ENCODE data around the gene TMEM94. TPM values are rescaled to one million over a fixed set of nuclear protein-coding genes. Genes with fewer than 3 reads are reported as not detected.

Gene TMEM94
- total and polyA plus RNA-seq, 2 of the 13 experiments (the other 11 are each of a cell fraction or from before 2014, with no cell fraction given), result 32.6 to 134 TPM

GRCh38 chr17:75459590-75460267 lies 3.3 kb downstream of the TMEM94 start (continued):
- TF ChIP-seq ZNF609 (CRISPR knock-in tag; IDR thresholded peaks at IDR 0.05; ENCODE audit: borderline replicate concordance), result 0 out of 2 replicates have a peak, but pooled peaks have one; percentile 33
- TF ChIP-seq FOXO4 (CRISPR knock-in tag; conservative IDR thresholded peaks at IDR 0.05), result no peak
- TF ChIP-seq ARID3A (IDR thresholded peaks at IDR 0.05; ENCODE audit: low read depth, low read length), result no peak; the same call in 1 of the 2 replicates
- TF ChIP-seq MEIS1 (CRISPR knock-in tag; IDR thresholded peaks at IDR 0.05; ENCODE audit: borderline replicate concordance), result no peak
- TF ChIP-seq RFX3 (CRISPR knock-in tag; IDR thresholded peaks at IDR 0.05), result no peak
- TF ChIP-seq MNT (IDR thresholded peaks at IDR 0.05), result peak; percentile 82
- no peak for TF ChIP-seq ZUFSP (CRISPR knock-in tag; IDR thresholded peaks at IDR 0.05; ENCODE audit: borderline replicate concordance)
- TF ChIP-seq ZNF136 (CRISPR knock-in tag; IDR thresholded peaks at IDR 0.05; ENCODE audit: low read depth), result peak; percentile 64; the same call in 1 of the 2 replicates
- peak; percentile 73 for TF ChIP-seq MEF2D (CRISPR knock-in tag; IDR thresholded peaks at IDR 0.05)
- peak; percentile 95 for TF ChIP-seq FOXK1 (CRISPR knock-in tag; IDR thresholded peaks at IDR 0.05; ENCODE audit: borderline replicate concordance, low read depth)
- TF ChIP-seq MBNL3 (CRISPR knock-in tag; conservative IDR thresholded peaks at IDR 0.05), result no peak
- no peak for TF ChIP-seq TRIM24 (CRISPR knock-in tag; IDR thresholded peaks at IDR 0.05)

Data from HepG2 (cell line).